DMS79 treated with DMSO at 0.1 percent for 48 hours (cell line): ENCODE measurements around the gene HOPX.
"Not testable (repeated sequence)": the region's sequence is repeated elsewhere in the genome, so short reads cannot be mapped to it uniquely, and the experiment has no call there.

Experiments used
- DNase-seq: peaks from one replicate; lab custom pipeline; 2025; lab: John Stamatoyannopoulos, UW

HOPX gene

DNA sequence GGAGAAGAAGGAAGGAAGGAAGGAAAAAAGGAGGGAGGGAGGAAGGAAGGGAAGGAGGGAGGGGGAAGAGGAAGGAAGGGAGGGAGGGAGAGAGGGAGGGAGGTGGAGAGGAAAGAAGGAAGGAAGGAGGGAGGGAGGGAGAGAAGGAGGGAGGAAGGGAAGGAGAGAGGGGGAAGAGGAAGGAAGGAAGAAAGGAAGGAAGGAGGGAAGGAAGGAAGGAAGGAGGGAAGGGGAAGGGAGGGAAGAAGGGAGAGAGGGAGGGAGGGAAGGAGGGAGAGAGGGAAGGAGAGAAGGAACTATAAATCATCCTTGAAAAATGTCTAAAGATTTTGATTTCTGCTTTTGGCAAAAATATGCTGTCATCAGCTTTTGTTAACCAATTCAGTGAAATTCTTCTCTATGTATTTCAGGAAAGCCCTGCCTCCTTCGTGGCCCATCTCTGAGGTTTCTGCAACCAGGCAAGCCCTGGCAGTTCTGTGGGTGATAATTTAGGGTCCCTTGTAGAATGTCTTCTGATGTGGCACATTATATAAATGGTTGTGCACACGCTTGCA lies 7.1 kb upstream of the HOPX start:
- DNase-seq, result no peak

DNA sequence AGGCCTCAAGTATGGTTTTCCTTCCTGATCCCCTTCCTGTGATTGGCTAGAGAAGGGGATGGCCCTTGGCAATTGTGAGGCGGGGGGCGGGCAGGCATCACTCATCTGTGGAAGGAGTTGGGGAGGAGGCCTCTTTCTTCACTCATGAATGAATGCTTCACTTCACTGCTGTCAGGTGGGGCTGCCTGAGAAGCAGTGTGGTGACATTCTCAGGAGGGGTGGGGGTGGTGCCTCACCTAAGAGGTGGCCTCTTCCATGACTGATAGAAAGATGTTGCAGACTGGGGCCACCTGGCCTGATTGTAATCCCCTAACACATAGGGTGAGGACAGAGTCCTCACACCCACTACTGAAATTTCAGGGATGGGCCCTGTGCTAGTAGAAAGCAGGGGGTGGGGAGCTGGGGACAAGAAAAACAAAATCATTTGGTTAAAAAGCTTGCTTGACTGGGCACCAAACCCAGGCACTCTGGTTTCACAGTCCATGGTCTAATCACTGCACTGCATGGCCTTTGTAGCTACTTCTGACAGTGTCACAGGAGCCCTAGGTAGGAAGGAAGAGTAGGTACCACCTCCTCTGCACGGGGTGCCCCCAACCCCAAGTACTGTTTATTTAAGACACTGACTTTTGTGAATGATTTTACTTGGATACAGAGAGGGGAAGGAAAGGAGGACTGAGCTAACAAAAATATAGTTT lies 5.6 kb upstream of the HOPX start:
- DNase-seq, result no peak

DNA sequence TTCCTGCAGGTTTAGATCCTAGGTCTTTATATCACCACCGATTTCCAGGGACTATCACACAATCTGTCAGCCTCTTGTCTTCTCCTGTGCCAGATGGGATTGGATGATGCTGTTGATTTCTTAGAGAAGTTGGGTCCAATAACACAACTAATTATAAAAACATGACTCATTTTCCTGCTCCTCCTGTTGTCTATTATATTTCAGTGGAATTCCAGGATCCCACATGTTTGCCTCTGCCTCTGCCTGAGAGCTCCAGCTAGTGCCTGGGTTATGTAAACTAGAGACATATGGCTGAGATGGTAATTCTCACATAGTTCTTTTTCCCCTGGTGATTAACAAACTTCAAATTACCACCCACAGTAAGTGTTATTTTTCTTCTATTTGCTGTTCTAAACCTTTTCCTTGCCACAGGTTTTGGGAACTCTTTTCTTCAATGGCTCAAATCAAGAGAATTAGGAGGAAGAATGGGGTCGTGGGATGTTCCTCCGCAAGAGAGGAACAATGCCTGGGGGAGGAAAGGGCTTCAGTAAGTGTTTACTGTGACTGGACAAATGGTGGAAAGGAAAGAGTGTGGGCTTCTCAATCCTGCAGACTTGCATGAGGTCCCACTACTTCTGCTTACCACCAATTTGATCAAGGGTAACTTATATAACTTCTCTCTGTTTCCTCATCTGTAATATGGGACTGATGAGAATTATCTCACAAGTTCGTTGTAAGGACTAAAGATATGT lies 3.4 kb upstream of the HOPX start:
- DNase-seq, result no peak

DNA sequence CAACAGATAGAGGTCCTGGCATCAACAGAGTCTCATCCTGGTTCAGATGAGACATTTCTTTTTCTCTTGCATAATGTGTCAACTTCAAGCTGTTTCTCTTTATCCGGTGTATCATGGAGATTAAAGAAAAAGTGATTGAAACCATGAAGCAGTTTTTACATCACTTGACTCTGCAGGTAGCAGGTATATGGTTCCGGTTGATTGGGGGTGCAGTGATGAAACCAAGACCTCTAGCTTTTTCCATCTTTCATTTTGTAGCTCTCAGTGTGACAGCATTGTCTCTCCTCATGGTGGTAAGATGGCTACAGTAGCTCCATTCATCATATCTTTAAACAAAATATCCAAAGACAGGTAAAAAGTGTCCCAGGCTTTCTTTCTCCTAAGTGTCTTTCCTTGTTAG lies 2.4 kb upstream of the HOPX start:
- no peak for DNase-seq

DNA sequence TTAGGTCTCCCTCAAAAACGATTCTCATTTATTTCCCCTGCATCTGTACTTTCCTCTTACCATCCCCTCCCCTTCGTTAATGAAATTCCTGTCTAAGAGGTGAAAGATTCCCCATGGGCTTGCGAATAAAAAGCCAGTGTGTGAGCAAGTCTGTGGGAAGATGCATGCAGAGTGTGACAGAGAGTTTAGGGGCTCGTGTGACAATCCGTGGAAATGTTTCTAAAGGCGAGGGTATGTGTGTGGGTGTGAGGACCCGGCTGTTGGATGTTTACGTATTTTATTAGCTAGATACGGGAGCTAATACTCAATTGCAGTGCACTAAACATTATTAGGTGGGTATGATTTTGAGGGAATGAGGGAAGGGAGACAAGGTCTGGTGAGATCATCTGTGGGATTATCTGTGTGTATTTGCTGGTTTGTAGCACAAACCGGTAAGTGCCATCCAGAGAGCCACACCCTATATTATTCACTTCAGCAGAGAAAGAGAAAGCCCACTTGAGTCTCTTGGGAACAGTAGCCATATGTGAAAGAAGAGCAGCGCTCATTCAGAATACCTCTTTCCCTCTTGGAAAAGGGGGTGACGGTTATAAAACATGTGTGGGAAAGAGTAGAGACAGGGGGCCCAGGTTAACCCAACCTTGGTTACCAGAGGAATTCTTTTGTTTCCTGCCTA lies 893 bp upstream of the HOPX start:
- peak; percentile 72 for DNase-seq

DNA sequence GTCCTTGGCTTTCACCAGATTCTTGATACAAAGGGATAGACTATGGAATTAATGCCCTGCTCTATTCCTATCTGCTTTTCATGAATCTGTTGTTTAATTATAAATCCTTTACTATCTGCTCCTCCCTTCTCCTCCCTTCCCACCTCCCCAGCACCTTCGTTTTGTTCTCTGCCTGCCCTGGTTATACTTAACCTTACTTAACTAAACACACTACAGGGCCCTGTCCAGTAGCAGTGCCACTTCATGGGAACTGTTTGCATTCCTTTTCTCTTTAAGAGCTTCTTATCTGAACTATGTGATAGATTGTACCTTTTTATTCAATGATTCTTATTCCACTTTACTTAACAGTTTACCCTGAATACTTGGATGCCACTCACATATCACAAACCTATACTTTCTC lies 830 bp downstream of the HOPX start:
- DNase-seq, result no peak

DNA sequence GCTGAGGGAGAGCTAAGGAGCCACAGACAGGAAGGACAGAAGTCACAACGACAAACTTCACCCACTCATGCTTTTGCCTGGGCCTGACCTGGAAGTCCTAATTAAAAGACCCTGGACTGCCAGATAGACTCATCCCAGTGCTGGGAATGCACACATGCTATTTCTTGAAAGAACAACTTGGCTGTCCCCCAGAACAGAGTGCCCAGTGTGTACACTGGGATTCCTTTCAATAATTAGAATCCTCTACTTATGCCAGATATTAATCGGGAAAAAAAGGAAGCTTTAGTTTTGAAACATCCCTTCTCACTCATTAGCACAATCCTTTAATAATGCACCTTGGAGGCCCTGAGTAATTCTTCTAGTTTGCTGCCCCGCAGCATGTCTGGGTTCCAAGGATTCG lies 3.4 kb downstream of the HOPX start:
- DNase-seq, result no peak

DNA sequence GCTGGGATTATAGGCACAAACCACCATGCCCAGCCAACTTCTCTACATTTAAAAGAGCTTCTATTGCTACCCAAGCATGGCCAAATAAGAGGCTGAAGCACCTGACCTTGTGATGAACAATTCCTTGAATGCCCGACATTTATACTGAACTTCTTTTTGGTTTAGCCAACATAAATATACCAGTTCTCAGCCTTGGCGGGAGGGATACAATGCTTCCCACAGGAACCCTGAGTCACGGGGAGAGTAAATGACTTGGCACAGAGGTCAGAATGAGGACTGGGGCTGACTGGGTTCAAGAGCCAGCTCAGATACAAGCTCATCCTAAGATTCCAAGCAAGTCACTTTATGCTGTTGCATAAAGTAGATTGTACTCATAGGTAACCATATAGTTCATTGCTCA lies 6.1 kb downstream of the HOPX start:
- peak; percentile 68 for DNase-seq

DNA sequence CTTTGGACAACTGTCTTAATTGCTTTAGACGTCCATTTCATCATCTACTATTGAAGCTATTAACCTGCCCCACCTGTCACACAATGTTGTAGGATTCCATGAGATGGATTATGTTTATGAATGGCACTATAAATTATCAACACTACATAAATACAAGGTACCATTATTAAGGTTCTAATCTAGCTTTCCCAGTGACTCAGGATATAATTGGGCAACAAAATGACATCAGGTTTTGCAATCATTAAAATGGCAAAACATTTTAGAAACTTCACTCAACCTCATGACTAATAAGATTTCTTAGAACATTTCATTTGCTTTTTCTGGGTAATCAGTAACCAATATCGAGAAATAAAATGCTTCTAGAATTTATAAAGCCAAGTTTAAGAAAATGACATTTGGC lies 9.2 kb downstream of the HOPX start:
- no peak for DNase-seq

DNA sequence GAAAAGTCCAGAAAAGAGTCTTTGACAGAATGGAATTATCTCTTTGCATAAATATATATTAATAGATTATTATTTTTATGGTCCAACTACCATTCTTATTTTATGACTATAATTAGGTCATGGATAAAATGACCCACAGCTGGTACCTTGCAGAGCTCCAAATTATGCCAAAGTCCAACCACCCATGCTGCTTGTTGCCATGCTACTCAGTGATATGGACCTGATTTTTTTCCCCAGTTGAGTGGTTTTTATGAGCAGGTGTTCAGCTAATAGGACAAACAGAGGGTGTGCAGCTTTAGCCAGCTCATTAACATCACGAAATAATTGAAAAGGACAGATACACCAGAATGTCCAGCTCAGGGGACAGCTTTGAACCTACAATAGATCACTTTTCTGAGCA lies 9.7 kb downstream of the HOPX start:
- DNase-seq, result peak; percentile 76

DNA sequence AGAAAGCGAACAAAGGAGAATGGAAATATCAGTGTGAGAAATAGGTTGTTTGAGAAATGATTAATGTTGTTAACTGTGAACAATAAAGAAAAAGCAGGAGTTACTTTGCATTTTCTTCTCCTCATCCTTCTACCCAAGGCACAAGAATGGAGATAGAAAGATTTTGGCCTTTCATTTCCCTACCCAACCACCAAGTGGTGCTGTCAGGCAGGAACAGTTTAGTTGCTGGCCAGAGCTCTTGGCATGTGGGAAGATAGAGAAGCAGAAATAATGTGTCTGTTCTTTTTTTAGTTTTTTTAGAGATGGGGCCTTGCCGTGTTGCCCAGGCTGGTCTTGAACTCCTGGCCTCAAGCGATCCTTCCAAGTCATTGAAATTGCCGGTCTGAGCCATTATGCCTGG lies 12.8 kb downstream of the HOPX start:
- peak; percentile 18 for DNase-seq

DNA sequence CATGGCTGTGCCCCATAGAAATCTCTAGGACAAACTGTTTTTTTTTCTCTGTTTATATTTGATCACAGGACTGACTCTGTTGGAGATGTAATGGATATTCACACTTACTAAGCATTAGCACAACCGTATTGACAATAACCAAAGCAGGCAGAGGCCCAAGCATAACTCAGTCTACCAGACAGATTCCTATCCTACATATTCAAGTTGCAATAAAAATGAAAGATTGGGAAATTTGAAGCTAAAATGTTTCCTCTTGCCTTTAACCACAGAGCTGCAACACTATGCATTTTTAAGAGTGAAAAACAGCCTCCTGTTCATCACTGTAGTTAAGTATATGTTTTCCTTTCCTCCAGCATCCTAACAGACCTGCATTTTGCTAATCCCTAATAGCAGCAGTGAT lies 13.7 kb downstream of the HOPX start:
- not testable (repeated sequence) for DNase-seq

DNA sequence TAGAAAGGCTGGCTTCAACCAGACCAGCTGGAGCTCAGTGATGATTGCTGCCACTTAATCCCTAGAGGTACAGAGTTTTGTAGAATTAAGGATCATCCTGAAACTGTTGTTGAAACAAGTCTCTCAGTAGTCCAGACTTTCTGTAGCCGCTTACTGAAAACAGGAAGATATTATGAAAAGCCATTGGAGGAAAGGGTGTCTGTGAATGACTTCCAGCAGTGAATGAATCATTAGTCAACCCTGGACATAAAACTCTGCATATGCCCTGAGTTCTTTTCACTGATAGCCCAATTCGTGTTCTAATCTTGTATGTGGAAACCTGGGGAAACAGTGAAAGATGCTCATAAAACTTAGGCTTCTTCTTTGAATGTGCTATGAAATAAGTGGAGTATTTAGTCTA lies 14.8 kb downstream of the HOPX start:
- no peak for DNase-seq

DNA sequence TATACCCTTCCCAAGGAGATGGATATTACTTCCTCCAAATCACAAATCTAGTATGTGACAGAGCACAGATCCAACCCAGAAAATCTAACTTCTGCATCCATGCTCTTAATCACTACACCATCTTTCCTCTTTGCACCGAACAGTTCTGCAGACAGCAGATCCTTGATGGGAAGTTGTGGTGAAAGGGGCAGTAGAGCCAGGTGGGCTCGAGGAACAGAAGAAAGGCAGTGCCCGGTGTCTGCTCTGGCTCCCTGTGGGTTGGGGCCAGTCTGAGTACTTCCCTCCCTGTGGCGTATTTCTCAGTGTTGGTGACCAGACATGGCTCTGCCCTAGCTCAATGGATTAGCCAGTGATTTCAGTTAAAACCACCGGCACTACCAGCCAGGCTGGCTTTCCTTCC lies 15.3 kb downstream of the HOPX start:
- DNase-seq, result no peak

DNA sequence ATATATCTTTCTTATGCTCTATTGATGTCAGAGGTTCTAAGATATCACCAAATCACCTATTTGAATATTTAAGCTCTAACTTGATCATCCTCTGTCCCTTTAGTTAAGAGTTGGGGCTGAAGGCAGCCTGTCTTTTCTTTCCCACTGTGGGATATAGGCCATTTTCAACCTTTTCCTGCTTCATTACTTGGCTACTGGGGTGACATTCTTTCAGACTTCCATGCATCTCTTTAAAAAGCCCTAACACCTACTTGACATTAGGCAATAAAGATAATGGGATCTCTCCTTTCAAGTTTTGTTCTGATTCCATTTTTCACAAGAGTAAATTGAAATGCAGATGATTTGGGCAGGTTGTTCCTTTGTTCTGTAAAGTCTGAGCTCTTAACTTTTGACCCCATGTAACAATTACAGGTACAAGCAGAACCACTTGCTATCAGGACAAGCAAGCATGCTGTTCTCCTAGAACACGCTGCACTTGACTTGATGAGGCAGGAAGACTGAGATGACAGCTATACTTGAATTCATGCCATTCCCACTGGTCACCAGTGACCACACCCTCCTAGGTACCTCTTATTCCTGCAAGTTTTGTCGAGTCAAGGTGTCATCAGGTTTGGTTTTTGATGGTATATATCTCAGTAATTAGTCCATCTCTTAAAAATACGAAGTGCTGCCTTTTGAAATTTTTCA lies 18.2 kb downstream of the HOPX start:
- no peak for DNase-seq

DNA sequence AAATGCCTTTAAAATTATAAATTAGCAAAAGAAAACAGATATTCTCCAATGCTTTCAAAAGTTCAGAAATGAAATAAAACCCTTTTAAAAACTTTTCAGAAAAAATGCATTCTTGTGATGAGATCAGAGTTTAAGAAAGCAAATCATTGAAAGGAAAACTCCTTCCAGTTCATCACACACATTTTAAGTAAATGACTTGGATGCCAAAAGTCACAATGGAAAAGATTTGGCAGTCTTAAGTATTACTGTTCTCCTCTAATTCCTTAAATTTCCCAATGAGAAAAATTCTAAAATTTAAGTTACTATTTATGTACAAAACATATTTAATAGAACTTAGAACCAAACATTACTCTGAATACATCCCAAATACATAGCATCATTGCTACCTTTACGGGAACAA lies 21.1 kb downstream of the HOPX start:
- no peak for DNase-seq

DNA sequence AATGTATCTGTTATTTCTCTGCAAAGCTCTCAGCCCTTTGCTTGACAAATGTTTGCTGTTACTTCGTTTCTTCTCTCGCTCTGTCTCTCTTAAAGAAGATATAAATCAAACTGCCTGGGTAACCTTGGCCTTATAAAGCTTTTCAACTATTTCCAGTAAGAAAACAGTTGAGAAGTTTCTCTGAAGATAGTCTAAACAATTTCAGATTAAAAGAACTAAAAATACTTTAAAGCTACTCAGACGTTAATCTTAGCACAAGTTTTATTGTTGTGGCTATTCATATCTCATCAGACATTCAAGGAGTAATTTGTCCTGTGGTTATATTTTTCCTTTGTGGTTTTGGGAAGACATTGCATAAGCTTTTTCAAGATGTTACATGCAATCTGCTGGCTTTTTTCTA lies 22.6 kb downstream of the HOPX start:
- DNase-seq, result no peak

DNA sequence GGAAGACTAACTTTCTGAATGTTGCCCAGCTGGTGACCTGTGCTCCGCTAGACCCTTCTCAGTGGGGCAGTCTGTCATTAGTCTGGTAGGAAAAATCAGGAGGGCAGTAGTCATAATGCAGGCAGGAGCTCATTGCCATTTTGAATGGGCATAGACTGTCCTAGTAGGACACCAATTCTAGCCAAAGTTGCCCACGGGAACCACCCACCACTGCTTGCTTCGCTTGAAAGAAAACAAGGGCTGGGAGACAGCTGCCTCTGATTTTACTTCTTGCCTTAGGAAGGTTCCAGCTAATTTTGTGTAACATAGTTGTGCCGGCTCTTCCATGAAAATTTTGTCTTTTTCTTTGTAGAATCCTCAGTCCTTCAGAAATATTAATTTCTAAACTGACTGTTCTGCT lies 23.3 kb downstream of the HOPX start:
- no peak for DNase-seq

DNA sequence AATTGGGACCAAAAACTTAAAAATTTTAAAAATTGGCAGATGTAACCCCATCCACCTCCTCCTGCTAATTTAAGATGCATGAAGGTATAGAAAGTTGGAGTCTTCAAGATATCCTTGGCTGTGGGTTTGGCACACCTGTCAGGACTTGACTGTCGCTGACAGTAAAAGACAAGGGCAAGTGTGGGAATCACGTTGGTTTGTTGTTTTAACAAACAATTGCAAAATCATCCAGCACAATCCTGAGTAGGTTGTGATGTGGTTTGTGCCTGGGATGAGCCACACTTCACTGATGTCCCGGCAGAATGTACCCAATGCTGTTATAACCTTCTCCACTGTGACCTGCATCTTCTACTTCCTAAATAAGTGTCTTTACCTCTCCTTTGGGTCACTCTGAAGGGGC lies 24.0 kb downstream of the HOPX start:
- DNase-seq, result no peak

DNA sequence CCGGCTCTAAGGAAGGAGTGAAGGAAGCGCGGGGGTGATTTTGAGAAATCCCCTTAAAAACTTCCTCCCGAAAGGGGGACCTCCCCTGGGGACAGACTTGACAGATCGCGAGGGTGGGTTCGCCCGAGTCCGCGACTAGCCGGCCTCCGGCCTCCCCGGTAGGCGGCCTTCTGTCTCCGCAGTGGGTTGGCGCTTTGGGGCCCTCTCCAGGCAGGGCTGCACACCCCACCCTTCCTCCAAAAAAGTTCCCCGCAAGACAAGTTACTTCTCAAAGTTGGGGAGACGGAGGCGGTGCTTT lies 24.8 kb downstream of the HOPX start:
- no peak for DNase-seq

DNA sequence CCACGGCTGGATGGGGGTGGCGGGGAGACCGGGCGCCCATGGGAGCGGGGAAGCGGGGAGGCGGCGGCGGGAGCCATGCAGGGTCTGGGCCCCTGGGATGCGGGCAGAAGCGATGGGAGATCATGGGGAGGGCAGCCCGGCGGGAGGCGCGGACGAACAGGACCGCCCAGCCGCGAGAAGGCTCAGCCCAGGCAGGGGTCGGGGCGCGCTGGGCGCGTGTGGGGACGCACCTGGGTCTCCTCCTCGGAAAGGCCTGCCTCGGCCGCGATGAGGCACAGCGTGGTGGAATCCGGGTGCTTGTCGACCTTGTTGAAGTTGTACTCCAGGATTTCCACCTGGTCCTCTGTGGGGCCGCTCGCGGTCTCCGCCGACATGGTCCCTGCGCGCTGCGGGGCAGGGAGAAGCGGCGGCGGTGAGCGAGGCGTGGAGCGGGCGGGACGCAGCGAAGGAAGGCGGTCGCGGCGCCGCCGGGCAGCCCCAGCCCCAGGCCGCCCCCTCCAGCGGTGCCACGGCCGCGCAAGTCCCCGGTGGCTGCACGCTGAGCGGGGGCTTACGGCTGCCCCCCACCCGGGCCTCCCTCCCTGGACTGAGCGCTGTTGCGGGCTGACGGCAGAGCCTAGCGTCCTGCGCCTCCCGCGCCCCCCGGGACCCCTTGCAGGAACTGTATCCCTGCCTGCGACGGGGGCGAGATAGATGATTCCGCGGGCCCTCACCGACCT lies 25.3 kb downstream of the HOPX start:
- no peak for DNase-seq

DNA sequence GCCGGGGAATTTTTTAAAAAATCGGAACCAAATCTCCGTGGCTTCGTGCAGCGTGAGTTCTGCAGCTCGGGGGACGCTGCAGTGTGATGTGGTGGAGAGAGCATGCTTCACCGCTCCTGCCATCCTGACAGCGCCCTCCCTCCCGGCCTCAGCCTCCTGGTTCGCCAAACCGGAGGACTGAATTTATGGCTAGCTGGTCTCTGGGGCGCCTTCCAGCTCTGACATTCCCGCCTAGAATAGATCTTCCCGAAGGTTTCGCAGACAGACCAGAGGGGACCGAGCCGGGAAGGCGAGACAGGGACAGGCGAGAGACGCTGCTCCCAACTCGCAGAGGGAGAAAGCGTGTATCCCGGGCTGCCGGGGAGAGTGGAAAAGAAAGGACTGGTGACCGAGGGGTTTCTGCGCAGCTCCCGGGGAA lies 25.9 kb downstream of the HOPX start:
- DNase-seq, result peak; percentile 29
